WTC11 (cell line): ENCODE measurements around the gene NEAT1. TPM values are rescaled to one million over a fixed set of nuclear protein-coding genes. Genes with fewer than 3 reads are reported as not detected.

Experiments used
- ATAC-seq: fragments of 200-7000 bp; cut with Tn5 transposase; 2 replicates; pipeline ENCODE4 v1.10.0; 2021; ENCODE audit warnings: mild to moderate bottlenecking, moderate library complexity
- CTCF ChIA-PET: fragments of 300-600 bp; sonication (Branson Sonifier 250); formaldehyde crosslinking; loops from one replicate; lab custom pipeline; 2021; ENCODE audit warnings: antibody characterized with exemption; lab: Charles Lee
- POLR2A ChIA-PET: fragments of 350-600 bp; sonication (Branson Sonifier 250); formaldehyde crosslinking; loops from one replicate; lab custom pipeline; 2021; ENCODE audit warnings: antibody characterized with exemption; lab: Charles Lee
- DNase-seq: peaks from one replicate; pipeline ENCODE4 v3.0.0; 2021; ENCODE audit warnings: low spot score
- H3K27ac Mint-ChIP-seq: 2 replicates; pipeline ENCODE4 v1.8.0; 2021; ENCODE audit warnings: mixed read lengths
- H3K27me3 Mint-ChIP-seq: 2 replicates; pipeline ENCODE4 v1.8.0; 2021; ENCODE audit warnings: low read depth, mild to moderate bottlenecking, moderate library complexity, mixed read lengths
- H3K36me3 Mint-ChIP-seq: 2 replicates; pipeline ENCODE4 v1.8.0; 2021; ENCODE audit warnings: mixed read lengths
- H3K4me1 Mint-ChIP-seq: 2 replicates; pipeline ENCODE4 v1.8.0; 2022; ENCODE audit warnings: mixed read lengths
- H3K4me3 Mint-ChIP-seq: 2 replicates; pipeline ENCODE4 v1.8.0; 2021; ENCODE audit warnings: mild to moderate bottlenecking, moderate library complexity, mixed read lengths
- H3K9me3 Mint-ChIP-seq: 2 replicates; pipeline ENCODE4 v1.8.0; 2021; ENCODE audit warnings: mixed read lengths
- FOXP1 ChIP-seq: sonication (generic); formaldehyde crosslinking; IDR thresholded peaks from 2 replicates; pipeline ENCODE4 v1.8.0; 2022; ENCODE audit warnings: missing genetic modification reagents, mild to moderate bottlenecking, moderate library complexity, borderline replicate concordance
- GABPB1 ChIP-seq: sonication (generic); formaldehyde crosslinking; IDR thresholded peaks from 2 replicates; pipeline ENCODE4 v1.8.1; 2023; ENCODE audit warnings: mild to moderate bottlenecking, missing genetic modification reagents
- NR1H2 ChIP-seq: sonication (generic); formaldehyde crosslinking; IDR thresholded peaks from 2 replicates; pipeline ENCODE4 v1.9.0; 2021; ENCODE audit warnings: mild to moderate bottlenecking, moderate library complexity, missing genetic modification reagents
- NR2C2 ChIP-seq: sonication (generic); formaldehyde crosslinking; IDR thresholded peaks from 2 replicates; pipeline ENCODE4 v1.8.0; 2022; ENCODE audit warnings: mild to moderate bottlenecking, missing genetic modification reagents
- PRRX2 ChIP-seq: fragments of 250-450 bp; sonication (Bioruptor Pico); IDR thresholded peaks from 2 replicates; pipeline ENCODE4 v1.8.0; 2021; ENCODE audit warnings: mild to moderate bottlenecking
- SMAD3 ChIP-seq: sonication (generic); formaldehyde crosslinking; IDR thresholded peaks from 2 replicates; pipeline ENCODE4 v1.8.0; 2022; ENCODE audit warnings: missing genetic modification reagents, mild to moderate bottlenecking, borderline replicate concordance
- ZBTB21 ChIP-seq: sonication (generic); formaldehyde crosslinking; IDR thresholded peaks from 2 replicates; pipeline ENCODE4 v1.8.1; 2023; ENCODE audit warnings: mild to moderate bottlenecking, missing genetic modification reagents, borderline replicate concordance
- ZNF416 ChIP-seq: fragments of 250-450 bp; sonication (Bioruptor Pico); IDR thresholded peaks from 2 replicates; pipeline ENCODE4 v1.9.0; 2021; ENCODE audit warnings: mild to moderate bottlenecking, inconsistent platforms
- total RNA-seq: library from RNA; stranded (reverse); gene quantifications from 3 replicates; pipeline ENCODE4 v1.2.3, GENCODE V29; 2021
- TF ChIP-seq, protein P1 (sequence below): sonication (generic); formaldehyde crosslinking; IDR thresholded peaks from 2 replicates; pipeline ENCODE4 v1.8.1; 2022; ENCODE audit warnings: mild to moderate bottlenecking, missing genetic modification reagents, moderate library complexity, borderline replicate concordance
- TF ChIP-seq, protein P2 (sequence below): fragments of 250-450 bp; sonication (Bioruptor Pico); IDR thresholded peaks from 2 replicates; pipeline ENCODE4 v1.9.0; 2021; ENCODE audit warnings: mild to moderate bottlenecking, borderline replicate concordance
- TF ChIP-seq, protein P3 (sequence below): sonication (generic); formaldehyde crosslinking; conservative IDR thresholded peaks from 2 replicates; pipeline ENCODE4 v1.8.1; 2023; ENCODE audit warnings: mild to moderate bottlenecking, low read depth, missing genetic modification reagents, moderate library complexity
- TF ChIP-seq, protein P4 (sequence below): sonication (generic); formaldehyde crosslinking; IDR thresholded peaks from 2 replicates; pipeline ENCODE4 v1.8.0; 2022; ENCODE audit warnings: mild to moderate bottlenecking, missing genetic modification reagents
- TF ChIP-seq, protein P5 (sequence below): sonication (generic); formaldehyde crosslinking; IDR thresholded peaks from 2 replicates; pipeline ENCODE4 v1.8.1; 2022; ENCODE audit warnings: low read depth, missing genetic modification reagents, borderline replicate concordance
- TF ChIP-seq, protein P6 (sequence below): sonication (generic); formaldehyde crosslinking; IDR thresholded peaks from 2 replicates; pipeline ENCODE4 v1.8.1; 2023; ENCODE audit warnings: mild to moderate bottlenecking, missing genetic modification reagents
- TF ChIP-seq, protein P7 (sequence below): fragments of 200-600 bp; IDR thresholded peaks from 2 replicates; pipeline ENCODE4 v1.8.0; 2022; ENCODE audit warnings: antibody characterized with exemption

NEAT1 gene
- total RNA-seq, 1 experiment from 2014 or later: 38.1 TPM

DNA sequence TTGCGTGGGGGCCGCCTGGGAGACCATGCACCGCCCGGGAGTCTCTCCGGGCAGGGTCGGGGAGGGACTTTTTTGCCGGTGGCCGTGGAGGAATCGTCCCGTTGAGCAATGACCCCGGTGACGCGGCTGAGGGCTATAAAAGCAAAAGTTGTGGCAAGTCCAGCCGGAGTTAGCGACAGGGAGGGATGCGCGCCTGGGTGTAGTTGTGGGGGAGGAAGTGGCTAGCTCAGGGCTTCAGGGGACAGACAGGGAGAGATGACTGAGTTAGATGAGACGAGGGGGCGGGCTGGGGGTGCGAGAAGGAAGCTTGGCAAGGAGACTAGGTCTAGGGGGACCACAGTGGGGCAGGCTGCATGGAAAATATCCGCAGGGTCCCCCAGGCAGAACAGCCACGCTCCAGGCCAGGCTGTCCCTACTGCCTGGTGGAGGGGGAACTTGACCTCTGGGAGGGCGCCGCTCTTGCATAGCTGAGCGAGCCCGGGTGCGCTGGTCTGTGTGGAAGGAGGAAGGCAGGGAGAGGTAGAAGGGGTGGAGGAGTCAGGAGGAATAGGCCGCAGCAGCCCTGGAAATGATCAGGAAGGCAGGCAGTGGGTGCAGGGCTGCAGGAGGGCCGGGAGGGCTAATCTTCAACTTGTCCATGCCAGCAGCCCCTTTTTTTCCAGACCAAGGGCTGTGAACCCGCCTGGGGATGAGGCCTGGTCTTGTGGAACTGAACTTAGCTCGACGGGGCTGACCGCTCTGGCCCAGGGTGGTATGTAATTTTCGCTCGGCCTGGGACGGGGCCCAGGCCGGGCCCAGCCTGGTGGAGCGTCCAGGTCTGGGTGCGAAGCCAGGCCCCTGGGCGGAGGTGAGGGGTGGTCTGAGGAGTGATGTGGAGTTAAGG, at the start of gene NEAT1 (continued):
- TF ChIP-seq, protein P1, sequence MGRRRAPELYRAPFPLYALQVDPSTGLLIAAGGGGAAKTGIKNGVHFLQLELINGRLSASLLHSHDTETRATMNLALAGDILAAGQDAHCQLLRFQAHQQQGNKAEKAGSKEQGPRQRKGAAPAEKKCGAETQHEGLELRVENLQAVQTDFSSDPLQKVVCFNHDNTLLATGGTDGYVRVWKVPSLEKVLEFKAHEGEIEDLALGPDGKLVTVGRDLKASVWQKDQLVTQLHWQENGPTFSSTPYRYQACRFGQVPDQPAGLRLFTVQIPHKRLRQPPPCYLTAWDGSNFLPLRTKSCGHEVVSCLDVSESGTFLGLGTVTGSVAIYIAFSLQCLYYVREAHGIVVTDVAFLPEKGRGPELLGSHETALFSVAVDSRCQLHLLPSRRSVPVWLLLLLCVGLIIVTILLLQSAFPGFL (CRISPR knock-in tag): peak; percentile 44; the same call in 1 of the 2 replicates
- TF ChIP-seq, protein P2, sequence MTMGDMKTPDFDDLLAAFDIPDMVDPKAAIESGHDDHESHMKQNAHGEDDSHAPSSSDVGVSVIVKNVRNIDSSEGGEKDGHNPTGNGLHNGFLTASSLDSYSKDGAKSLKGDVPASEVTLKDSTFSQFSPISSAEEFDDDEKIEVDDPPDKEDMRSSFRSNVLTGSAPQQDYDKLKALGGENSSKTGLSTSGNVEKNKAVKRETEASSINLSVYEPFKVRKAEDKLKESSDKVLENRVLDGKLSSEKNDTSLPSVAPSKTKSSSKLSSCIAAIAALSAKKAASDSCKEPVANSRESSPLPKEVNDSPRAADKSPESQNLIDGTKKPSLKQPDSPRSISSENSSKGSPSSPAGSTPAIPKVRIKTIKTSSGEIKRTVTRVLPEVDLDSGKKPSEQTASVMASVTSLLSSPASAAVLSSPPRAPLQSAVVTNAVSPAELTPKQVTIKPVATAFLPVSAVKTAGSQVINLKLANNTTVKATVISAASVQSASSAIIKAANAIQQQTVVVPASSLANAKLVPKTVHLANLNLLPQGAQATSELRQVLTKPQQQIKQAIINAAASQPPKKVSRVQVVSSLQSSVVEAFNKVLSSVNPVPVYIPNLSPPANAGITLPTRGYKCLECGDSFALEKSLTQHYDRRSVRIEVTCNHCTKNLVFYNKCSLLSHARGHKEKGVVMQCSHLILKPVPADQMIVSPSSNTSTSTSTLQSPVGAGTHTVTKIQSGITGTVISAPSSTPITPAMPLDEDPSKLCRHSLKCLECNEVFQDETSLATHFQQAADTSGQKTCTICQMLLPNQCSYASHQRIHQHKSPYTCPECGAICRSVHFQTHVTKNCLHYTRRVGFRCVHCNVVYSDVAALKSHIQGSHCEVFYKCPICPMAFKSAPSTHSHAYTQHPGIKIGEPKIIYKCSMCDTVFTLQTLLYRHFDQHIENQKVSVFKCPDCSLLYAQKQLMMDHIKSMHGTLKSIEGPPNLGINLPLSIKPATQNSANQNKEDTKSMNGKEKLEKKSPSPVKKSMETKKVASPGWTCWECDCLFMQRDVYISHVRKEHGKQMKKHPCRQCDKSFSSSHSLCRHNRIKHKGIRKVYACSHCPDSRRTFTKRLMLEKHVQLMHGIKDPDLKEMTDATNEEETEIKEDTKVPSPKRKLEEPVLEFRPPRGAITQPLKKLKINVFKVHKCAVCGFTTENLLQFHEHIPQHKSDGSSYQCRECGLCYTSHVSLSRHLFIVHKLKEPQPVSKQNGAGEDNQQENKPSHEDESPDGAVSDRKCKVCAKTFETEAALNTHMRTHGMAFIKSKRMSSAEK (CRISPR knock-in tag): peak; percentile 77; the same call in 1 of the 2 replicates
- TF ChIP-seq ZBTB21 (CRISPR knock-in tag) (no peak), NR1H2 (CRISPR knock-in tag) (no peak), ZNF416 (CRISPR knock-in tag) (peak; percentile 83), PRRX2 (CRISPR knock-in tag) (peak; percentile 70)
- TF ChIP-seq, protein P3, sequence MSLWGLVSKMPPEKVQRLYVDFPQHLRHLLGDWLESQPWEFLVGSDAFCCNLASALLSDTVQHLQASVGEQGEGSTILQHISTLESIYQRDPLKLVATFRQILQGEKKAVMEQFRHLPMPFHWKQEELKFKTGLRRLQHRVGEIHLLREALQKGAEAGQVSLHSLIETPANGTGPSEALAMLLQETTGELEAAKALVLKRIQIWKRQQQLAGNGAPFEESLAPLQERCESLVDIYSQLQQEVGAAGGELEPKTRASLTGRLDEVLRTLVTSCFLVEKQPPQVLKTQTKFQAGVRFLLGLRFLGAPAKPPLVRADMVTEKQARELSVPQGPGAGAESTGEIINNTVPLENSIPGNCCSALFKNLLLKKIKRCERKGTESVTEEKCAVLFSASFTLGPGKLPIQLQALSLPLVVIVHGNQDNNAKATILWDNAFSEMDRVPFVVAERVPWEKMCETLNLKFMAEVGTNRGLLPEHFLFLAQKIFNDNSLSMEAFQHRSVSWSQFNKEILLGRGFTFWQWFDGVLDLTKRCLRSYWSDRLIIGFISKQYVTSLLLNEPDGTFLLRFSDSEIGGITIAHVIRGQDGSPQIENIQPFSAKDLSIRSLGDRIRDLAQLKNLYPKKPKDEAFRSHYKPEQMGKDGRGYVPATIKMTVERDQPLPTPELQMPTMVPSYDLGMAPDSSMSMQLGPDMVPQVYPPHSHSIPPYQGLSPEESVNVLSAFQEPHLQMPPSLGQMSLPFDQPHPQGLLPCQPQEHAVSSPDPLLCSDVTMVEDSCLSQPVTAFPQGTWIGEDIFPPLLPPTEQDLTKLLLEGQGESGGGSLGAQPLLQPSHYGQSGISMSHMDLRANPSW (CRISPR knock-in tag): no peak

DNA sequence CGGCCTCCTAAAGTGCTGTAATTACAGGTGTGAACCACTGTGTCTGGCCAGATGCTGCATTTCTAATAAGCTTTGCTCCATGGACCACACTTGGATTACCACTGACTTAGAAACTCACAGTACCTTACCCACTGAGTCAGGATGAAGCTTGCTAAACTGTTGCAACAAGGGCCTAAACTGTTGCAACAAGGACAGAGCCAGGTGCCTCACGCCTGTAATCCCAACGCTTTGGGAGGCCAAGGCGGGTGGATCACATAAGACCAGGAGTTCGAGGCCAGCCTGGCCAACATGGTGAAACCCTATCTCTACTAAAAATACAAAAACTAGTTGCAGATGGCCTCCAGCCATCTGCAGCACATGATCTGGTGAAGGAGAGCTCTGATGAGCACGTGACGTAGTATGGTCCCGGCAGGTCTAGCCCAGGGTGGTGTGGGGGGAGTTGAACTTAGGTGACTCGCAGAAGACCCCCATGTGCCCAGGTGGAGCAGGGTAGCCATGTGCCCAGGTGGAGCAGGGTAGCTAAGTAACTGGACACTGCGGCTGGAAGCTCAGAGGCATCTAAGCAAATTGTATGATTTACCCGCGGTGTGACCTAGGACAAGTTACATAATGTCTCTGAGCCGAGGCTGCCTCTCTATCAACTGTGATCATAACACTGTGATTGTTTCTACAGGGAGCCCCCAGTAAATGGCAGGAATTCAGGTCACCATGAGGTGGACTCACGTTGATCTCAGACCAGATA, 48.6 kb upstream of the NEAT1 start:
- ChIA-PET CTCF (interaction anchor here (0.6 to 1.5 kb wide), 7 partner anchors 40 to 1197 kb away, joined by 3 to 5 read pairs (median 4); no protein-coding TSS in a partner anchor), POLR2A (no interaction called here)
- Mint-ChIP-seq H3K4me3 (no peak overlapping the region), H3K9me3 (no peaks in the 10 kb centered on the region), H3K4me1 (no peaks in the 10 kb centered on the region), H3K27me3 (no peaks in the 10 kb centered on the region; the same call in 1 of the 2 replicates), H3K36me3 (no peaks in the 10 kb centered on the region), H3K27ac (no peak overlapping the region)
- no peak for ATAC-seq
- TF ChIP-seq, protein P4, sequence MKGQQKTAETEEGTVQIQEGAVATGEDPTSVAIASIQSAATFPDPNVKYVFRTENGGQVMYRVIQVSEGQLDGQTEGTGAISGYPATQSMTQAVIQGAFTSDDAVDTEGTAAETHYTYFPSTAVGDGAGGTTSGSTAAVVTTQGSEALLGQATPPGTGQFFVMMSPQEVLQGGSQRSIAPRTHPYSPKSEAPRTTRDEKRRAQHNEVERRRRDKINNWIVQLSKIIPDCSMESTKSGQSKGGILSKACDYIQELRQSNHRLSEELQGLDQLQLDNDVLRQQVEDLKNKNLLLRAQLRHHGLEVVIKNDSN (CRISPR knock-in tag): no peak
- TF ChIP-seq NR2C2 (CRISPR knock-in tag) (no peak), SMAD3 (CRISPR knock-in tag) (no peak), FOXP1 (no peak), GABPB1 (CRISPR knock-in tag) (0 out of 2 replicates have a peak, but pooled peaks have one; percentile 50), PRRX2 (CRISPR knock-in tag) (no peak)
- TF ChIP-seq, protein P5, sequence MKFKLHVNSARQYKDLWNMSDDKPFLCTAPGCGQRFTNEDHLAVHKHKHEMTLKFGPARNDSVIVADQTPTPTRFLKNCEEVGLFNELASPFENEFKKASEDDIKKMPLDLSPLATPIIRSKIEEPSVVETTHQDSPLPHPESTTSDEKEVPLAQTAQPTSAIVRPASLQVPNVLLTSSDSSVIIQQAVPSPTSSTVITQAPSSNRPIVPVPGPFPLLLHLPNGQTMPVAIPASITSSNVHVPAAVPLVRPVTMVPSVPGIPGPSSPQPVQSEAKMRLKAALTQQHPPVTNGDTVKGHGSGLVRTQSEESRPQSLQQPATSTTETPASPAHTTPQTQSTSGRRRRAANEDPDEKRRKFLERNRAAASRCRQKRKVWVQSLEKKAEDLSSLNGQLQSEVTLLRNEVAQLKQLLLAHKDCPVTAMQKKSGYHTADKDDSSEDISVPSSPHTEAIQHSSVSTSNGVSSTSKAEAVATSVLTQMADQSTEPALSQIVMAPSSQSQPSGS (CRISPR knock-in tag): no peak
- TF ChIP-seq, protein P6, sequence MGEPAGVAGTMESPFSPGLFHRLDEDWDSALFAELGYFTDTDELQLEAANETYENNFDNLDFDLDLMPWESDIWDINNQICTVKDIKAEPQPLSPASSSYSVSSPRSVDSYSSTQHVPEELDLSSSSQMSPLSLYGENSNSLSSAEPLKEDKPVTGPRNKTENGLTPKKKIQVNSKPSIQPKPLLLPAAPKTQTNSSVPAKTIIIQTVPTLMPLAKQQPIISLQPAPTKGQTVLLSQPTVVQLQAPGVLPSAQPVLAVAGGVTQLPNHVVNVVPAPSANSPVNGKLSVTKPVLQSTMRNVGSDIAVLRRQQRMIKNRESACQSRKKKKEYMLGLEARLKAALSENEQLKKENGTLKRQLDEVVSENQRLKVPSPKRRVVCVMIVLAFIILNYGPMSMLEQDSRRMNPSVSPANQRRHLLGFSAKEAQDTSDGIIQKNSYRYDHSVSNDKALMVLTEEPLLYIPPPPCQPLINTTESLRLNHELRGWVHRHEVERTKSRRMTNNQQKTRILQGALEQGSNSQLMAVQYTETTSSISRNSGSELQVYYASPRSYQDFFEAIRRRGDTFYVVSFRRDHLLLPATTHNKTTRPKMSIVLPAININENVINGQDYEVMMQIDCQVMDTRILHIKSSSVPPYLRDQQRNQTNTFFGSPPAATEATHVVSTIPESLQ (CRISPR knock-in tag): no peak
- TF ChIP-seq, protein P7, sequence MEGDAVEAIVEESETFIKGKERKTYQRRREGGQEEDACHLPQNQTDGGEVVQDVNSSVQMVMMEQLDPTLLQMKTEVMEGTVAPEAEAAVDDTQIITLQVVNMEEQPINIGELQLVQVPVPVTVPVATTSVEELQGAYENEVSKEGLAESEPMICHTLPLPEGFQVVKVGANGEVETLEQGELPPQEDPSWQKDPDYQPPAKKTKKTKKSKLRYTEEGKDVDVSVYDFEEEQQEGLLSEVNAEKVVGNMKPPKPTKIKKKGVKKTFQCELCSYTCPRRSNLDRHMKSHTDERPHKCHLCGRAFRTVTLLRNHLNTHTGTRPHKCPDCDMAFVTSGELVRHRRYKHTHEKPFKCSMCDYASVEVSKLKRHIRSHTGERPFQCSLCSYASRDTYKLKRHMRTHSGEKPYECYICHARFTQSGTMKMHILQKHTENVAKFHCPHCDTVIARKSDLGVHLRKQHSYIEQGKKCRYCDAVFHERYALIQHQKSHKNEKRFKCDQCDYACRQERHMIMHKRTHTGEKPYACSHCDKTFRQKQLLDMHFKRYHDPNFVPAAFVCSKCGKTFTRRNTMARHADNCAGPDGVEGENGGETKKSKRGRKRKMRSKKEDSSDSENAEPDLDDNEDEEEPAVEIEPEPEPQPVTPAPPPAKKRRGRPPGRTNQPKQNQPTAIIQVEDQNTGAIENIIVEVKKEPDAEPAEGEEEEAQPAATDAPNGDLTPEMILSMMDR: no peak
- no peak for DNase-seq
